Measurements from ENCODE around the gene TET3. TPM values are rescaled to one million over a fixed set of nuclear protein-coding genes. Genes with fewer than 3 reads are reported as not detected.

TET3 gene
- total and polyA plus RNA-seq, 2 experiments from 2014 or later: 3.6 to 14.5 TPM

GRCh38 chr2:73979021-73979420, 5.7 kb upstream of the TET3 start:
- H3K27me3 ChIP-seq: no peaks in the 10 kb centered on the region
- no peaks in the 10 kb centered on the region for H3K9me3 ChIP-seq (ENCODE audit: low read depth)
- no peak overlapping the region for H2AFZ ChIP-seq
- no peaks in the 10 kb centered on the region for H4K20me1 ChIP-seq (ENCODE audit: insufficient read depth, poor library complexity, severe bottlenecking)
- H3K79me2 ChIP-seq: peaks cover 4% of the 10 kb centered on the region
- H3K4me1 ChIP-seq (ENCODE audit: insufficient read depth): peaks cover 31% of the 10 kb centered on the region
- WGBS (ENCODE audit: low lambda C conversion rate, missing lambda C conversion rate): 50% methylated on average over 5 of the region's 5 CpGs
- TF ChIP-seq EZH2 (IDR thresholded peaks at IDR 0.05; ENCODE audit: borderline replicate concordance) (no peak), CTCF (IDR thresholded peaks at IDR 0.05; ENCODE audit: poor library complexity) (no peak), EZH2phosphoT487 (IDR thresholded peaks at IDR 0.05; ENCODE audit: low read depth, severe bottlenecking, unreplicated experiment) (no peak)
- H3K36me3 ChIP-seq (replicated peaks; ENCODE audit: insufficient read depth, low read depth): no peaks in the 10 kb centered on the region
- H3K9me2 ChIP-seq (replicated peaks; ENCODE audit: insufficient read depth): no peaks in the 10 kb centered on the region
- DNase-seq (ENCODE audit: low spot score): no peak
- no peak overlapping the region for H3K4me2 ChIP-seq
- no peak overlapping the region for H3K27ac ChIP-seq
- no peak overlapping the region for H3K4me3 ChIP-seq

GRCh38 chr2:73979686-73980085, 5.0 kb upstream of the TET3 start:
- no peaks in the 10 kb centered on the region for H3K9me2 ChIP-seq (replicated peaks; ENCODE audit: insufficient read depth)
- H3K27me3 ChIP-seq: no peaks in the 10 kb centered on the region
- no peaks in the 10 kb centered on the region for H4K20me1 ChIP-seq (ENCODE audit: insufficient read depth, poor library complexity, severe bottlenecking)
- H2AFZ ChIP-seq: no peak overlapping the region
- no peaks in the 10 kb centered on the region for H3K36me3 ChIP-seq (replicated peaks; ENCODE audit: insufficient read depth, low read depth)
- H3K4me1 ChIP-seq (ENCODE audit: insufficient read depth): peaks cover 31% of the 10 kb centered on the region
- no peak overlapping the region for H3K4me3 ChIP-seq
- 18% methylated on average over 3 of the region's 3 CpGs for WGBS (ENCODE audit: low lambda C conversion rate, missing lambda C conversion rate)
- H3K79me2 ChIP-seq: peaks cover 4% of the 10 kb centered on the region
- no peak overlapping the region for H3K4me2 ChIP-seq
- H3K27ac ChIP-seq: peak overlapping the region; percentile 37
- peak; percentile 60 for DNase-seq (ENCODE audit: low spot score)
- no peaks in the 10 kb centered on the region for H3K9me3 ChIP-seq (ENCODE audit: low read depth)
- no peak for TF ChIP-seq EZH2phosphoT487 (IDR thresholded peaks at IDR 0.05; ENCODE audit: low read depth, severe bottlenecking, unreplicated experiment)
- no peak for TF ChIP-seq EZH2 (IDR thresholded peaks at IDR 0.05; ENCODE audit: borderline replicate concordance)
- TF ChIP-seq CTCF (IDR thresholded peaks at IDR 0.05; ENCODE audit: poor library complexity): no peak

GRCh38 chr2:73980566-73980965, 4.1 kb upstream of the TET3 start:
- 29% methylated on average over 2 of the region's 2 CpGs for WGBS (ENCODE audit: low lambda C conversion rate, missing lambda C conversion rate)

More at GRCh38 chr2:73980566-73980965, 4.1 kb upstream of the TET3 start:
- peak overlapping the region; percentile 97 for H3K4me2 ChIP-seq
- H4K20me1 ChIP-seq (ENCODE audit: insufficient read depth, poor library complexity, severe bottlenecking): no peaks in the 10 kb centered on the region
- H2AFZ ChIP-seq: no peak overlapping the region
- H3K4me1 ChIP-seq (ENCODE audit: insufficient read depth): peaks cover 31% of the 10 kb centered on the region
- DNase-seq (ENCODE audit: low spot score): peak; percentile 43
- peak overlapping the region; percentile 61 for H3K27ac ChIP-seq
- H3K4me3 ChIP-seq: no peak overlapping the region
- H3K9me2 ChIP-seq (replicated peaks; ENCODE audit: insufficient read depth): no peaks in the 10 kb centered on the region
- no peaks in the 10 kb centered on the region for H3K9me3 ChIP-seq (ENCODE audit: low read depth)
- no peaks in the 10 kb centered on the region for H3K36me3 ChIP-seq (replicated peaks; ENCODE audit: insufficient read depth, low read depth)
- H3K27me3 ChIP-seq: no peaks in the 10 kb centered on the region
- no peak for TF ChIP-seq EZH2 (IDR thresholded peaks at IDR 0.05; ENCODE audit: borderline replicate concordance)
- TF ChIP-seq CTCF (IDR thresholded peaks at IDR 0.05; ENCODE audit: poor library complexity): no peak
- no peak for TF ChIP-seq EZH2phosphoT487 (IDR thresholded peaks at IDR 0.05; ENCODE audit: low read depth, severe bottlenecking, unreplicated experiment)
- H3K79me2 ChIP-seq: peaks cover 5% of the 10 kb centered on the region
